ENCODE results near the gene LRRC23. TPM values are rescaled to one million over a fixed set of nuclear protein-coding genes. Genes with fewer than 3 reads are reported as not detected.

LRRC23 gene
- total RNA-seq, 1 donor from 2014 or later: 6.3 TPM

DNA sequence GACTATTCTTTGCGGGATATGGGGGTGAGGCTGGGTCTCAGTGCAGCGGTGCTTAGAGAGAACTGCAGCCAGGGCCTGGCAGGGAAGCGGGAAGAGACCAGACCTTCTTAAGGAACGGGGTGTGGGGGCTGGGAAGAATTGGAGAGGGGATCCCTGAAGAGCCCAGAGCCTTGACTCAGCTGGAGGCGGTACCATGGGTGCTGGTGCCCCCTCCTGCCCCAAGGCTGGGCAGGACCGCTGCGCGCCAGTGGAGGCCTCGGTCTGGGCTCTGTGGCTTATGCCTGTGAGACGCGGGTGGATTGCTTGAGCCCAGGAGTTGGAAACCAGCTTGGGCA lies 37.7 kb downstream of the LRRC23 start:
- no peak for DNase-seq (ENCODE audit: extremely low read depth, low read depth, low spot score)

GRCh38 chr12:6943389-6943721 lies 38.7 kb downstream of the LRRC23 start:
- no peak for DNase-seq (ENCODE audit: extremely low read depth, low read depth, low spot score)

- DNase-seq (ENCODE audit: extremely low read depth, low read depth, low spot score): peak; percentile 93
These were observed 39.2 kb downstream of the LRRC23 start, which contains the start of the genes C12orf57 and RNU7-1 for GRCh38 chr12:6943722-6944380. Gene C12orf57 (plus strand): TSS chr12:6944022. CDS start chr12:6944122, 100 bp downstream. Gene RNU7-1 (plus strand): TSS chr12:6943816.

DNA sequence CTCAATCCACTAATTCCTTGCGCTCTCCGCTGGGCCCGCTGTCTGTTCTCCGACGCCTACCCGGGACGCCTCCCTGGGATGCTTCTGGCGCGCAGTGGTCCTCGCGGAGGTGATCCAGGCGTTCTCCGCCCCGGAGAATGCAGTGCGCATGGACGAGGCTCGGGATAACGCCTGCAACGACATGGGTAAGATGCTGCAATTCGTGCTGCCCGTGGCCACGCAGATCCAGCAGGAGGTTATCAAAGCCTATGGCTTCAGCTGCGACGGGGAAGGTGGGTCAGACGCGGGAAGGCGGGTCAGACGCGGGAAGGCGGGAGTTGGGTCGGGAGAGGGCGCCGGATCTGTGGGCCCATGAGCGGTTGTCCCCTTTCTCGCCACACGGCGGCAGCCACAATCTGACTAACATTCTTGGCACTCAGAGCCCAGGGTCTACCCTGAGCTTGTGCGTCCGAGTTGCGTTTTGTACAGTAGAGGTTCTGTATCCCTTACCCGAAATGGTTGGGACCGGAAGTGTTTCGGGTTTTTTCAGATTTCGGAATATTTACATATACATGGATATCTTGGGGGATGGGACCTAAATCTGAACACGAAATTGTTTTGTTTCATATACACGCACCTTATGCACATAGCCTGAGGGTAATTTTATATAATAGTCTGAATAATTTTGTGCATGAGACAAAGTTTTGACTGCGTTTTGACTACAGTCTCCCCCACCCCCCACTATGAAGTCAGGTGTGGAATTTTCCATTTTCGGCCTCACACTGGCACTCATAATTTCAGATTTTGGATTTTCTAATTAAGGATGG lies 40.0 kb downstream of the LRRC23 start:
- peak; percentile 70 for DNase-seq (ENCODE audit: extremely low read depth, low read depth, low spot score)

- no peak for DNase-seq (ENCODE audit: extremely low read depth, low read depth, low spot score)
These were observed 41.0 kb downstream of the LRRC23 start for GRCh38 chr12:6945613-6946012.

- no peak for DNase-seq (ENCODE audit: extremely low read depth, low read depth, low spot score)
These were observed 41.7 kb downstream of the LRRC23 start for GRCh38 chr12:6946033-6946919.

- DNase-seq (ENCODE audit: extremely low read depth, low read depth, low spot score): no peak
These were observed 42.3 kb downstream of the LRRC23 start for GRCh38 chr12:6946920-6947374.

DNA sequence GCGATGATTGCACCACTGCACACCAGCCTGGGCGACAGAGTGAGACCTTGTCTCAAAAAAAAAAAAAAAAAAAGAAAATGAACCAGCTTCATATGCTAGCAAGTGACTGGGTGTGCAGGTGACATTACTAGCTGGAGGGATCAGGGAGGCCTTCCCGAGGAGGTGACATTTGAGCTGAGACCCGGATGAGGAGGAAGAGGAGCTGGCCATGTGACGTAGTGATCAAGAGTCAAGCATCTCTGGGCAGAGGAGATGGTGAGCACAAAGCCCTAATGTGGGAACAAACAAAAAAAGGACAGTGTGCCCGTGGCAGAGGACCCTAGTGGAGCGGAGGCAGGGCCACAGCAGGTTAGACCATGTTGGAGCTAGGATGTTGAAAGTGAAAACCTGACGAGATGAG lies 43.0 kb downstream of the LRRC23 start:
- no peak for DNase-seq (ENCODE audit: extremely low read depth, low read depth, low spot score)

GRCh38 chr12:6948873-6949594 lies 44.4 kb downstream of the LRRC23 start:
- DNase-seq (ENCODE audit: extremely low read depth, low read depth, low spot score): no peak

DNA sequence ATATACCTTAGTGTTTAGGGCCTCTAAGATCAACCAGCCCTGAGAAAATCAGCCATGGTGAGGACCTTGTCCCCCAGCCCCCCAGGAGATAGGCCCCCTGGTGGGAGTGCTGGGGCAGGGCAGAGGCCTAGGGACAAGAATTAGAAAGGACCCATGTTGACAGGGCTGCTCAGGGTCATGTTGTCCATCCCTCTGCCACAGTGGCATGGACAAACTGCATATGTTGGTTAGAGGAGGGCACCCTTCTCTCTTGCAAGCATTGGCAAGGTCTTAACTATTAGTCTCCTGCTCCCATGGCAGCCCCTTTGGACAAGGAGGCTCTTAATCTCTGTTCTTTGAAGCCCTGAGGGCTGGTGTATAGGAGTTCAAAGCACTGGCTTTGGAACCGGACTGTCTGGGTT lies 45.8 kb downstream of the LRRC23 start:
- DNase-seq (ENCODE audit: extremely low read depth, low read depth, low spot score): no peak

- no peak for DNase-seq (ENCODE audit: extremely low read depth, low read depth, low spot score)
These were observed 46.4 kb downstream of the LRRC23 start, which contains the start of gene PTPN6 for GRCh38 chr12:6950811-6951540. Gene PTPN6 (plus strand): TSS chr12:6951356. CDS start chr12:6951513, 157 bp downstream.

- DNase-seq (ENCODE audit: extremely low read depth, low read depth, low spot score): no peak
These were observed 47.0 kb downstream of the LRRC23 start for GRCh38 chr12:6951551-6952120.

DNA sequence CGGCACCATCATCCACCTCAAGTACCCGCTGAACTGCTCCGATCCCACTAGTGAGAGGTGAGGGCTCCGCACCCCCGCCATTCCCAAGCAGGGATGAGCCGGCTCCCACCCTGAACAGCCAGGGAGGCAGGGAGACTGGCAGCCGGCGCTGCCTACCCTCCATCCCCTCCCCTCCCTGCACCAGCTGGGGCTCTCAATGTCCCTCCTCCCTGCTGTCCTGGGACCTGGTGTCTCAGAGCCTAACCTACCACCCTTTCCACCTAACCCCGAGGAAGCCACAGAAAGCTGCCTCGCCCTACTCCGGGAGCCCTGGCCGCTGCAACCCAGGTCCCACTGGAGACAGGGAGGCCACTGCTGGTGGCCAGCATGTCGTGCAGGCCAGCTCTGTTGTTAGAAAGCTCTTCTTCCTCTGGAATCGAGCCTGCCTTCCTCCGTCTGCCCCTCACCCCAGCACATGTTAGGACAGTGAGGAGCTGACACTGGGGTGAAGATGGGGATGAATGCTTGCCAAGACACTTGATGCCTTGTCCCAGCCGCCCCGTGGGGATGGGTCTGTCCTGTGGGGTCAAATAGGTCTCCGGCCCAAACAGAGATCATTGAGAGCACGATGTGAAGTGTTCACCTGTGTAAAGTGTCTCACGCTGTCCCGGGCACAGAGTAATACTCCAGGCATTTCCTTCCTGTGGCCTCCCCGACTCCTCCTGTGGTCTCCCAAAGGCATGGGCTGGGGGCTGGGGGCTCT lies 47.7 kb downstream of the LRRC23 start:
- no peak for DNase-seq (ENCODE audit: extremely low read depth, low read depth, low spot score)

- DNase-seq (ENCODE audit: extremely low read depth, low read depth, low spot score): no peak
These were observed 48.3 kb downstream of the LRRC23 start for GRCh38 chr12:6952863-6953441.

GRCh38 chr12:6953442-6954315 lies 49.1 kb downstream of the LRRC23 start:
- DNase-seq (ENCODE audit: extremely low read depth, low read depth, low spot score): no peak

DNA sequence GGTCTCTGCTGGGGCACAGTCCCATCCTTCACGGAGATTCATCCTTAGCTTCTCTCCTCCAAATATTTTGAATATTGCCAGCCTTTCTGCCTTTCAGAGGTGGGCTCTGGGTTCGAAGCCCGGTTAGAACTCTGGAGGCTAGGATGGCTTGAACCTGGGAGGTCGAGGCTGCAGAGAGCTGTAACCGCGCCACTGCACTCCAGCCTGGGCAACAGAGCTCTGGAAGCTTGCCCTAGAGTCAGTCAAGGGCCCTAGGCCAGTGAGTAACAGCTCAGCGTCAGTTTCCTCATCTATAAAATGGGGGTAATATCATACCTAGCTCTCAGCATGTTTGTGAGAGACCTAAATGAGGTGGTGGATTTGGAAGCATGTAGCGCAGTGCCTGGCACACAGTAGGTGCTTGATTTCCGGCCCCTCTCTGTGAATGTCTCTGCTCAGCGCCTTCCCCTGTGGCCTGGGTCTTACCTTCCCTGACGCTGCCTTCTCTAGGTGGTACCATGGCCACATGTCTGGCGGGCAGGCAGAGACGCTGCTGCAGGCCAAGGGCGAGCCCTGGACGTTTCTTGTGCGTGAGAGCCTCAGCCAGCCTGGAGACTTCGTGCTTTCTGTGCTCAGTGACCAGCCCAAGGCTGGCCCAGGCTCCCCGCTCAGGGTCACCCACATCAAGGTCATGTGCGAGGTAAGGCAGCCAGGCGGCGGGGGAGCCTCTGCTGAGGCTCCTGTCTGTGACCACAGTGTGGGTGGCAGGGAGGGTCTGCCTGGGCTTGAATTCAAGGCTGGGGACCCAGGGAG lies 49.9 kb downstream of the LRRC23 start:
- no peak for DNase-seq (ENCODE audit: extremely low read depth, low read depth, low spot score)
